SW480 (cell line): ENCODE results near the gene CLINT1.

ENCODE experiments used
- DNase-seq: peaks from one replicate; pipeline ENCODE4 v3.0.0-alpha.2; 2016; ENCODE audit warnings: low spot score

The CLINT1 gene

GRCh38 chr5:157758706-157759105 is 100.2 kb downstream of the CLINT1 start:
- DNase-seq = no peak

GRCh38 chr5:157756122-157756521 is 102.8 kb downstream of the CLINT1 start:
- no peak for DNase-seq

- DNase-seq = peak; percentile 17
These were observed 108.6 kb downstream of the CLINT1 start for GRCh38 chr5:157750320-157750719.

- no peak for DNase-seq
These were observed 109.5 kb downstream of the CLINT1 start for GRCh38 chr5:157749462-157749799.

- DNase-seq = no peak
These were observed 110.0 kb downstream of the CLINT1 start for GRCh38 chr5:157748760-157749461.

GRCh38 chr5:157747766-157748700 is 110.9 kb downstream of the CLINT1 start:
- DNase-seq = no peak

GRCh38 chr5:157747173-157747740 is 111.7 kb downstream of the CLINT1 start:
- no peak for DNase-seq

- DNase-seq = no peak
These were observed 113.9 kb downstream of the CLINT1 start for GRCh38 chr5:157745041-157745456.

GRCh38 chr5:157744051-157745011 is 114.6 kb downstream of the CLINT1 start:
- peak; percentile 29 for DNase-seq

- DNase-seq = peak; percentile 85
These were observed 115.5 kb downstream of the CLINT1 start, which contains the start of gene LSM11 for GRCh38 chr5:157743163-157744050. TSS of gene LSM11 (plus strand) at chr5:157743712. CDS start at chr5:157743751, 39 bp downstream.

- DNase-seq = no peak
These were observed 117.8 kb downstream of the CLINT1 start for GRCh38 chr5:157741131-157741530.

GRCh38 chr5:157740229-157740610 is 118.7 kb downstream of the CLINT1 start:
- DNase-seq = peak; percentile 52

GRCh38 chr5:157739388-157740228 is 119.3 kb downstream of the CLINT1 start:
- DNase-seq = no peak

- DNase-seq = no peak
These were observed 123.0 kb downstream of the CLINT1 start for GRCh38 chr5:157735991-157736390.
